ENCODE measurements around the gene EPS8.

DNA sequence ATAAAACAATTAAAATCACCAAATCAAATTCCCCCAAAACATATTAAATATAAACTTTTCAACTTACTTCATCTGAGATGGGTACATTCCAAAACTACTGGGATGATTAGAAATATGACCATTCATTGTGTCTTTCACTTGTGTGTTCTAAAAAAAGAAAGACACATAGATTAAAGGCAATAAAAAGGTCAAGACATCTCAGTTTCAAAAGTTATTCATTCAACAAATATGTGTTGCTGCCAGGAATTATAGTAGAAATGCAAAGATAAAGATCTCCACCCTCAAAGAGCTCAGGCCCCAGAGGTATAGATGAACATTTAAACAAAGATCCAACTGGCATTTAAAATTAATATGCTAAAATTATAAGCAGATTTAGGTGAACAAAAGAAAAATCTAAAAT lies 106.4 kb downstream of the EPS8 start:
- TF ChIP-seq POLR2AphosphoS5 (IDR thresholded peaks at IDR 0.05) (no peak), POLR2A (IDR thresholded peaks at IDR 0.05) (no peak)

Measured in stomach (tissue), 4 donors.